ENCODE measurements around the gene TAF7.
"Not testable (repeated sequence)": the region's sequence is repeated elsewhere in the genome, so short reads cannot be mapped to it uniquely, and the experiment has no call there.

Gene TAF7

DNA sequence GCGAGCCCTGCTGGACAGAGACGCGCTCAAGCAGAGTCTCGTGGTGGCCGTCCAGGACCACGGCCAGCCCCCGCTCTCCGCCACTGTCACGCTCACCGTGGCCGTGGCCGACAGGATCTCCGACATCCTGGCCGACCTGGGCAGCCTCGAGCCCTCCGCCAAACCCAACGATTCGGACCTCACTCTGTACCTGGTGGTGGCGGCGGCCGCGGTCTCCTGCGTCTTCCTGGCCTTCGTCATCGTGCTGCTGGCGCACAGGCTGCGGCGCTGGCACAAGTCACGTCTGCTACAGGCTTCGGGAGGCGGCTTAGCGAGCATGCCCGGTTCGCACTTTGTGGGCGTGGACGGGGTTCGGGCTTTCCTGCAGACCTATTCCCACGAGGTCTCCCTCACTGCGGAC is 12.0 kb upstream of the TAF7 start:
- not testable (repeated sequence) for H3K79me1 ChIP-seq (ENCODE audit: low read depth, low read length); H4K91ac ChIP-seq (ENCODE audit: low read depth, low read length, poor library complexity); H3K9ac ChIP-seq (ENCODE audit: low read depth, low read length, poor library complexity); H3K27me3 ChIP-seq (ENCODE audit: control insufficient read depth in 3 of 3, insufficient read depth in 3 of 3, low read depth in 1 of 3, low read length in 3 of 3); H4K8ac ChIP-seq (ENCODE audit: low read depth, low read length); H3K36me3 ChIP-seq (replicated peaks in 1 of 2; ENCODE audit: control insufficient read depth in 2 of 2, insufficient read depth in 2 of 2, low read length in 2 of 2); H3K4me1 ChIP-seq (ENCODE audit: control insufficient read depth in 2 of 2, insufficient read depth in 1 of 2, low read depth in 1 of 2, low read length in 2 of 2); DNase-seq (ENCODE audit: low spot score); H3K14ac ChIP-seq (ENCODE audit: low read length); H2BK15ac ChIP-seq (ENCODE audit: low read length); H3K4me3 ChIP-seq (ENCODE audit: low read length in 2 of 2); H3K18ac ChIP-seq (ENCODE audit: low read length); H3K27ac ChIP-seq (replicated peaks; ENCODE audit: low read length); H3K4me2 ChIP-seq (ENCODE audit: insufficient read depth, low read length, poor library complexity, severe bottlenecking); H2AK5ac ChIP-seq (ENCODE audit: low read depth, low read length); H2BK12ac ChIP-seq (ENCODE audit: low read length); H2BK120ac ChIP-seq (ENCODE audit: low read depth, low read length); H3K23ac ChIP-seq (ENCODE audit: low read depth, low read length, poor library complexity); H3K4ac ChIP-seq (ENCODE audit: low read length); H2BK5ac ChIP-seq (ENCODE audit: low read length); H2AFZ ChIP-seq (ENCODE audit: low read length)
- no CpG with 5 or more reads among the region's 39 CpGs for WGBS, 2 donors (ENCODE audit: extremely low coverage in 2 of 2, insufficient read length in 2 of 2, insufficient replicate concordance in 1 of 2)
- H3K9me3 ChIP-seq (replicated peaks in 1 of 2; ENCODE audit: control insufficient read depth in 2 of 2, insufficient read depth in 1 of 2, low read depth in 1 of 2, low read length in 2 of 2): peaks cover 21 to 27% of the 10 kb centered on the region in 2 donors

GRCh38 chr5:141330299-141331080 is 9.9 kb upstream of the TAF7 start, which contains the start of gene PCDHGA1:
TSS of gene PCDHGA1 (plus strand) at chr5:141330514.
- Histone ChIP-seq H3K14ac (ENCODE audit: low read length) (no peak within 1 kb of the TSS), H3K79me1 (ENCODE audit: low read depth, low read length) (no peaks in the 10 kb centered on the region), H2BK15ac (ENCODE audit: low read length) (no peak within 1 kb of the TSS), H3K4ac (ENCODE audit: low read length) (no peak within 1 kb of the TSS), H3K4me1 (ENCODE audit: control insufficient read depth in 2 of 2, insufficient read depth in 1 of 2, low read depth in 1 of 2, low read length in 2 of 2) (no peaks in the 10 kb centered on the region), H3K27ac (replicated peaks; ENCODE audit: low read length) (no peak within 1 kb of the TSS), H2BK5ac (ENCODE audit: low read length) (no peak within 1 kb of the TSS), H3K9ac (ENCODE audit: low read depth, low read length, poor library complexity) (no peak within 1 kb of the TSS), H3K27me3 (ENCODE audit: control insufficient read depth in 3 of 3, insufficient read depth in 3 of 3, low read depth in 1 of 3, low read length in 3 of 3) (no peaks in the 10 kb centered on the region), H4K8ac (ENCODE audit: low read depth, low read length) (no peak within 1 kb of the TSS), H3K18ac (ENCODE audit: low read length) (no peak within 1 kb of the TSS), H3K4me2 (ENCODE audit: insufficient read depth, low read length, poor library complexity, severe bottlenecking) (no peak within 1 kb of the TSS), H2AFZ (ENCODE audit: low read length) (peak within 1 kb of the TSS; percentile 70), H3K4me3 (ENCODE audit: low read length in 2 of 2) (peak within 1 kb of the TSS in 1 of 2 donors; percentile 2), H3K36me3 (replicated peaks in 1 of 2; ENCODE audit: control insufficient read depth in 2 of 2, insufficient read depth in 2 of 2, low read length in 2 of 2) (peaks cover 0 to 2% of the 10 kb centered on the region in 2 donors), H3K23ac (ENCODE audit: low read depth, low read length, poor library complexity) (no peak within 1 kb of the TSS), H2BK120ac (ENCODE audit: low read depth, low read length) (no peak within 1 kb of the TSS), H3K9me3 (replicated peaks in 1 of 2; ENCODE audit: control insufficient read depth in 2 of 2, insufficient read depth in 1 of 2, low read depth in 1 of 2, low read length in 2 of 2) (peaks cover 26 to 31% of the 10 kb centered on the region in 2 donors), H2BK12ac (ENCODE audit: low read length) (no peak within 1 kb of the TSS), H2AK5ac (ENCODE audit: low read depth, low read length) (no peak within 1 kb of the TSS), H4K91ac (ENCODE audit: low read depth, low read length, poor library complexity) (no peak within 1 kb of the TSS)
- no CpG with 5 or more reads among the region's 21 CpGs for WGBS, 2 donors (ENCODE audit: extremely low coverage in 2 of 2, insufficient read length in 2 of 2, insufficient replicate concordance in 1 of 2)
- DNase-seq (ENCODE audit: low spot score): no peak

- no peaks in the 10 kb centered on the region for H3K79me1 ChIP-seq (ENCODE audit: low read depth, low read length)
- H3K4me1 ChIP-seq (ENCODE audit: control insufficient read depth in 2 of 2, insufficient read depth in 1 of 2, low read depth in 1 of 2, low read length in 2 of 2): no peaks in the 10 kb centered on the region
- H2BK12ac ChIP-seq (ENCODE audit: low read length): no peak overlapping the region
- H3K36me3 ChIP-seq (replicated peaks in 1 of 2; ENCODE audit: control insufficient read depth in 2 of 2, insufficient read depth in 2 of 2, low read length in 2 of 2): no peaks in the 10 kb centered on the region
- no peak overlapping the region for H3K27ac ChIP-seq (replicated peaks; ENCODE audit: low read length)
- no peak overlapping the region for H3K4me2 ChIP-seq (ENCODE audit: insufficient read depth, low read length, poor library complexity, severe bottlenecking)
- peak overlapping the region; percentile 5 for H4K91ac ChIP-seq (ENCODE audit: low read depth, low read length, poor library complexity)
- no peak overlapping the region for H2BK120ac ChIP-seq (ENCODE audit: low read depth, low read length)
- H3K23ac ChIP-seq (ENCODE audit: low read depth, low read length, poor library complexity): no peak overlapping the region
- H4K8ac ChIP-seq (ENCODE audit: low read depth, low read length): no peak overlapping the region
- H3K18ac ChIP-seq (ENCODE audit: low read length): no peak overlapping the region
- H3K9ac ChIP-seq (ENCODE audit: low read depth, low read length, poor library complexity): no peak overlapping the region
- H3K4ac ChIP-seq (ENCODE audit: low read length): no peak overlapping the region
- H3K27me3 ChIP-seq (ENCODE audit: control insufficient read depth in 3 of 3, insufficient read depth in 3 of 3, low read depth in 1 of 3, low read length in 3 of 3): no peaks in the 10 kb centered on the region
- H2AK5ac ChIP-seq (ENCODE audit: low read depth, low read length): no peak overlapping the region
- no peak overlapping the region for H2AFZ ChIP-seq (ENCODE audit: low read length)
- H3K4me3 ChIP-seq (ENCODE audit: low read length in 2 of 2): no peak overlapping the region
- no peak overlapping the region for H2BK5ac ChIP-seq (ENCODE audit: low read length)
- DNase-seq (ENCODE audit: low spot score): no peak
- no CpG with 5 or more reads among the region's 8 CpGs for WGBS, 2 donors (ENCODE audit: extremely low coverage in 2 of 2, insufficient read length in 2 of 2, insufficient replicate concordance in 1 of 2)
- peak overlapping the region; percentile 33 for H3K14ac ChIP-seq (ENCODE audit: low read length)
- H2BK15ac ChIP-seq (ENCODE audit: low read length): no peak overlapping the region
- peaks cover 29% of the 10 kb centered on the region in 2 donors for H3K9me3 ChIP-seq (replicated peaks in 1 of 2; ENCODE audit: control insufficient read depth in 2 of 2, insufficient read depth in 1 of 2, low read depth in 1 of 2, low read length in 2 of 2)
Observed at GRCh38 chr5:141328231-141328630, 7.6 kb upstream of the TAF7 start.

DNA sequence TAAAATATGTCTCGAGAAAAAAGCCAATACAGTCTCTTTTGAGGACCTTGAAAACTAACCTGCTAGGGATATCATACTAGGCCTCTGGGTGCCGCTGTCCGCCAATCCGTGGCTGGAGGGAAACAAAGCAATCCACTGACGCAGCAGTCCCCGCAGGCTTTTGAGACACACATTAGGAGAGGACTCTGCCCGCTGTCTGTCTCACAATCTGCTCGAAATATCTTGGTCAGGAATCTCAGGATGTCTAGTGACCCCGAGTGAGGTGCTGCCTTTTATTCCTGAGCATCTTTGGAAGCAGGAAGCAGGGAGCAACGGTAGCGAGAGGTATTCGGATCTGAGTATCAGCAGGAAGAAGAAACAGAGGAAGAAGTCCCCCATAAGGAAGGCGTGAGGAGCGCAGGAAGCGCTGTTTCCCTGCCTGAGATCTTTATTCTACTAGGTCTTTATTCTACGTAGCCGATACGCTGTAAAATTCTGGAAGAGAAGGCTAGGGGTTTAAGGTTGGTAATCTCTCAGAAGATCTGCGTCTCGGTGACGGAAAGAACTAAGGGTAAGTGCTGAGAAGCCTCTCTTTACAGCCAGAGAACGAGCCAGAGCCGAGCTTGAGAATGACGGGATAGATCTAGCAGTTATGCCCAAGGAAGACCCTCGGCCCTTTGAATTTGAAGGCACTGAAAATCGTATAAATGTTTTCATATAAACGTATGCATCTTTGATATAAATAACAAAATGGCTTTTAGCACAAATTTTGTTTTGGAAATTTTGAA is 5.7 kb upstream of the TAF7 start:
- no peak overlapping the region for H3K18ac ChIP-seq (ENCODE audit: low read length)
- H3K27ac ChIP-seq (replicated peaks; ENCODE audit: low read length): no peak overlapping the region
- H3K79me1 ChIP-seq (ENCODE audit: low read depth, low read length): no peaks in the 10 kb centered on the region
- H3K9ac ChIP-seq (ENCODE audit: low read depth, low read length, poor library complexity): no peak overlapping the region
- no peak overlapping the region for H4K8ac ChIP-seq (ENCODE audit: low read depth, low read length)
- H2AFZ ChIP-seq (ENCODE audit: low read length): peak overlapping the region; percentile 36
- H3K9me3 ChIP-seq (replicated peaks in 1 of 2; ENCODE audit: control insufficient read depth in 2 of 2, insufficient read depth in 1 of 2, low read depth in 1 of 2, low read length in 2 of 2): peaks cover 21 to 26% of the 10 kb centered on the region in 2 donors
- no peak overlapping the region for H3K4ac ChIP-seq (ENCODE audit: low read length)
- no peak overlapping the region for H2BK120ac ChIP-seq (ENCODE audit: low read depth, low read length)
- no peaks in the 10 kb centered on the region for H3K27me3 ChIP-seq (ENCODE audit: control insufficient read depth in 3 of 3, insufficient read depth in 3 of 3, low read depth in 1 of 3, low read length in 3 of 3)
- no CpG with 5 or more reads among the region's 27 CpGs for WGBS, 2 donors (ENCODE audit: extremely low coverage in 2 of 2, insufficient read length in 2 of 2, insufficient replicate concordance in 1 of 2)
- no peak overlapping the region for H2BK15ac ChIP-seq (ENCODE audit: low read length)
- H3K4me1 ChIP-seq (ENCODE audit: control insufficient read depth in 2 of 2, insufficient read depth in 1 of 2, low read depth in 1 of 2, low read length in 2 of 2): no peaks in the 10 kb centered on the region
- H3K4me3 ChIP-seq (ENCODE audit: low read length in 2 of 2): no peak overlapping the region
- H2AK5ac ChIP-seq (ENCODE audit: low read depth, low read length): no peak overlapping the region
- H3K36me3 ChIP-seq (replicated peaks in 1 of 2; ENCODE audit: control insufficient read depth in 2 of 2, insufficient read depth in 2 of 2, low read length in 2 of 2): no peaks in the 10 kb centered on the region
- no peak overlapping the region for H2BK5ac ChIP-seq (ENCODE audit: low read length)
- no peak overlapping the region for H2BK12ac ChIP-seq (ENCODE audit: low read length)
- no peak overlapping the region for H3K14ac ChIP-seq (ENCODE audit: low read length)
- H3K23ac ChIP-seq (ENCODE audit: low read depth, low read length, poor library complexity): no peak overlapping the region
- no peak overlapping the region for H3K4me2 ChIP-seq (ENCODE audit: insufficient read depth, low read length, poor library complexity, severe bottlenecking)
- H4K91ac ChIP-seq (ENCODE audit: low read depth, low read length, poor library complexity): no peak overlapping the region
- no peak for DNase-seq (ENCODE audit: low spot score)
